ENCODE measurements around the gene LMOD1. TPM values are rescaled to one million over a fixed set of nuclear protein-coding genes. Genes with fewer than 3 reads are reported as not detected.

Gene LMOD1
- total and polyA plus RNA-seq, 2 of the 8 experiments (the other 6 are each of a cell fraction or from before 2014, with no cell fraction given): 0.77 to 1.4 TPM

DNA sequence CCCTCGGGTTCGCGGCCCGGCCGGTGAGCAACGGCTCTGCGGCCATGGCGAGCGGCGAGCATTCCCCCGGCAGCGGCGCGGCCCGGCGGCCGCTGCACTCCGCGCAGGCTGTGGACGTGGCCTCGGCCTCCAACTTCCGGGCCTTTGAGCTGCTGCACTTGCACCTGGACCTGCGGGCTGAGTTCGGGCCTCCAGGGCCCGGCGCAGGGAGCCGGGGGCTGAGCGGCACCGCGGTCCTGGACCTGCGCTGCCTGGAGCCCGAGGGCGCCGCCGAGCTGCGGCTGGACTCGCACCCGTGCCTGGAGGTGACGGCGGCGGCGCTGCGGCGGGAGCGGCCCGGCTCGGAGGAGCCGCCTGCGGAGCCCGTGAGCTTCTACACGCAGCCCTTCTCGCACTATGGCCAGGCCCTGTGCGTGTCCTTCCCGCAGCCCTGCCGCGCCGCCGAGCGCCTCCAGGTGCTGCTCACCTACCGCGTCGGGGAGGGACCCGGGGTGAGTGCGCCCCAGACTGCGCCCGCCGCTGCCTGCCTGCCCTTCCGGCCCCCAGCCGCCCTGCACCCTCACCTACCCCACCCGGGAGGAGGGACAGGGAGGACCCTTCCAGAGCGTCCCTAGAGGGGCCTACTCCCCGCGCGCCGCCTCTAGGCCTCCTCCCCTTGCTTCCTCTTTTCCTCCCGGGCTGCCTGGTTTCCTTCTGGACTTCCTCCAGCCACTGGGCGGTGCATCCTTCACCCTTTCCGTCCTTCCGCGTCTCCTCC is 36.5 kb upstream of the LMOD1 start, which contains the start of gene RNPEP (continued):
- TF ChIP-seq GABPA (IDR thresholded peaks at IDR 0.05; ENCODE audit: borderline replicate concordance, insufficient read depth, low read length) (no peak), HDAC6 (IDR thresholded peaks at IDR 0.05; ENCODE audit: low read depth, low read length) (no peak), RBBP5 (IDR thresholded peaks at IDR 0.05; ENCODE audit: borderline replicate concordance, low read depth, low read length) (peak; percentile 78; the same call in 1 of the 2 replicates), SRF (IDR thresholded peaks at IDR 0.05; ENCODE audit: low read depth, low read length) (no peak), JUN (IDR thresholded peaks at IDR 0.05; ENCODE audit: low read depth, low read length) (no peak), CBX8 (IDR thresholded peaks at IDR 0.05; ENCODE audit: borderline replicate concordance, low read depth, low read length) (no peak), KDM4A (IDR thresholded peaks at IDR 0.05; ENCODE audit: low read depth, low read length, severe bottlenecking) (peak; percentile 92), CBX5 (IDR thresholded peaks at IDR 0.05; ENCODE audit: low read depth, low read length) (no peak), HDAC2 (IDR thresholded peaks at IDR 0.05; ENCODE audit: borderline replicate concordance in 1 of 2, low read depth in 2 of 2, low read length in 2 of 2) (no peak; a peak in 2 of 4 replicates), BACH1 (IDR thresholded peaks at IDR 0.05; ENCODE audit: low read length) (0 out of 2 replicates have a peak, but pooled peaks have one; percentile 6), POLR2AphosphoS5 (IDR thresholded peaks at IDR 0.05; ENCODE audit: low read depth, low read length) (no peak; the same call in 1 of the 2 replicates), YY1 (IDR thresholded peaks at IDR 0.05; ENCODE audit: low read depth, low read length) (peak; percentile 63; the same call in 1 of the 2 replicates), JUND (IDR thresholded peaks at IDR 0.05; ENCODE audit: low read length) (no peak), MAFK (IDR thresholded peaks at IDR 0.05; ENCODE audit: low read depth, low read length) (no peak), BRCA1 (IDR thresholded peaks at IDR 0.05; ENCODE audit: low read depth, low read length) (no peak), KDM5A (IDR thresholded peaks at IDR 0.05; ENCODE audit: low read length) (no peak), SUZ12 (IDR thresholded peaks at IDR 0.05; ENCODE audit: low read length) (no peak), TBP (IDR thresholded peaks at IDR 0.05; ENCODE audit: low read depth, low read length) (peak; percentile 19; the same call in 1 of the 2 replicates), ASH2L (IDR thresholded peaks at IDR 0.05; ENCODE audit: low read length) (peak; percentile 86), POU5F1 (IDR thresholded peaks at IDR 0.05; ENCODE audit: low read depth, low read length) (no peak), TAF1 (IDR thresholded peaks at IDR 0.05; ENCODE audit: low read depth, low read length) (peak; percentile 75; the same call in 1 of the 2 replicates), NANOG (IDR thresholded peaks at IDR 0.05; ENCODE audit: insufficient read depth, low read depth, low read length, poor library complexity, severe bottlenecking) (no peak)
